Erythroblast (primary cell): ENCODE data around the gene MED10.

Experiments used
- GATA1 ChIP-seq: IDR thresholded peaks from 2 replicates; pipeline ENCODE4 v1.6.1; 2011; ENCODE audit warnings: low read depth, mild to moderate bottlenecking, control low read depth, low read length, moderate library complexity
- POLR2A ChIP-seq: IDR thresholded peaks from 2 replicates; pipeline ENCODE4 v1.6.1; 2011; ENCODE audit warnings: mild to moderate bottlenecking, low read length

GRCh38 chr5:6403416-6403815 lies 25.1 kb upstream of the MED10 start:
- no peak for TF ChIP-seq POLR2A
- TF ChIP-seq GATA1, result no peak
